ENCODE measurements around the gene MTREX. TPM values are rescaled to one million over a fixed set of nuclear protein-coding genes. Genes with fewer than 3 reads are reported as not detected.

Gene MTREX
- total and polyA plus RNA-seq, 2 of the 8 experiments (the other 6 are each of a cell fraction or from before 2014, with no cell fraction given): 16.0 to 130 TPM

GRCh38 chr5:55319491-55319890 lies 11.7 kb downstream of the MTREX start:
- Histone ChIP-seq H3K23ac (ENCODE audit: insufficient read length) (no peak overlapping the region), H3K79me1 (ENCODE audit: low read depth, low read length) (peaks cover 2% of the 10 kb centered on the region; the same call in 1 of the 2 replicates), H3K23me2 (ENCODE audit: low read depth, low read length) (no peaks in the 10 kb centered on the region), H3K27ac (ENCODE audit: low read depth, low read length) (no peak overlapping the region), H4K8ac (ENCODE audit: extremely low read depth, insufficient read depth, low read length) (no peak overlapping the region), H2BK120ac (replicated peaks; ENCODE audit: low read depth, low read length) (no peak overlapping the region), H4K91ac (replicated peaks; ENCODE audit: insufficient read length, low read length) (no peak overlapping the region), H2BK5ac (ENCODE audit: low read depth, low read length) (no peak overlapping the region), H3K4me3 (ENCODE audit: extremely low read depth in 1 of 4, insufficient read depth in 2 of 4, low read depth in 3 of 4, low read length in 4 of 4) (no peak overlapping the region), H4K5ac (ENCODE audit: insufficient read length, low read depth, low read length) (no peak overlapping the region), H3K4ac (replicated peaks; ENCODE audit: insufficient read length, low read depth, low read length) (no peak overlapping the region), H3K4me2 (ENCODE audit: insufficient read depth in 1 of 2, low read depth in 2 of 2, low read length in 2 of 2) (no peak overlapping the region), H2AFZ (ENCODE audit: low read length) (no peak overlapping the region), H3K9ac (replicated peaks in 1 of 4; ENCODE audit: extremely low read depth in 1 of 4, low read depth in 3 of 4, low read length in 3 of 4) (no peak overlapping the region), H2BK15ac (ENCODE audit: low read length) (no peak overlapping the region), H2BK12ac (ENCODE audit: low read depth, low read length) (no peak overlapping the region), H3K79me2 (ENCODE audit: control insufficient read depth in 1 of 2, insufficient read depth in 2 of 2, low read length in 2 of 2) (peaks cover 4 to 83% of the 10 kb centered on the region in 2 experiments; a peak in 3 of 4 replicates), H3K18ac (ENCODE audit: extremely low read depth, low read length) (no peak overlapping the region), H4K20me1 (replicated peaks in 1 of 2; ENCODE audit: control insufficient read depth in 1 of 2, insufficient read depth in 2 of 2, low read length in 2 of 2) (peaks cover 2 to 4% of the 10 kb centered on the region in 2 experiments), H3K14ac (ENCODE audit: insufficient read length) (no peak overlapping the region), H3K9me3 (ENCODE audit: insufficient read depth in 2 of 2, low read depth in 1 of 2, low read length in 1 of 2) (no peaks in the 10 kb centered on the region), H3K56ac (replicated peaks; ENCODE audit: insufficient read length, low read depth, low read length) (no peak overlapping the region), H3K36me3 (ENCODE audit: control insufficient read depth in 2 of 4, insufficient read depth in 4 of 4, low read length in 3 of 4) (peaks cover 0 to 6% (median 0%) of the 10 kb centered on the region in 4 experiments; a peak in 3 of 8 replicates), H2AK5ac (ENCODE audit: low read depth, low read length) (no peak overlapping the region), H3K27me3 (replicated peaks in 1 of 4; ENCODE audit: control insufficient read depth in 3 of 4, extremely low read depth in 1 of 4, insufficient read depth in 3 of 4, low read length in 3 of 4) (no peaks in the 10 kb centered on the region), H3K4me1 (replicated peaks in 1 of 4; ENCODE audit: control insufficient read depth in 3 of 4, insufficient read depth in 4 of 4, low read length in 3 of 4) (peaks cover 0 to 3% (median 0%) of the 10 kb centered on the region in 4 experiments; a peak in 1 of 7 replicates), H2BK20ac (ENCODE audit: low read length) (no peak overlapping the region)
- CTCF ChIA-PET (ENCODE audit: partially characterized antibody): no interaction called here
- 88% methylated on average over 1 of the region's 1 CpG; no CpG with 5 or more reads in 1 of the 2 experiments for WGBS, 2 experiments (ENCODE audit: extremely low coverage in 1 of 2, insufficient coverage in 1 of 2, insufficient read length in 1 of 2, insufficient replicate concordance in 2 of 2, low coverage in 1 of 2, low lambda C conversion rate in 2 of 2, missing lambda C conversion rate in 1 of 2)
- FAIRE-seq (no peak), DNase-seq (ENCODE audit: low read depth in 1 of 2, low spot score in 2 of 2) (no peak)
- POLR2A ChIA-PET (ENCODE audit: partially characterized antibody): no interaction called here
- no peak for TF ChIP-seq CBX5 (IDR thresholded peaks at IDR 0.05; ENCODE audit: low read depth, low read length)
